ENCODE measurements around the gene CCDC106. TPM values are rescaled to one million over a fixed set of nuclear protein-coding genes. Genes with fewer than 3 reads are reported as not detected.
A peak's percentile ranks its signal among the peaks of the same experiment; 100 is the strongest.

The CCDC106 gene
- 16.0 TPM for polyA plus RNA-seq (2013, experiment 1 of 2)
- polyA plus RNA-seq (2013, experiment 2 of 2): 13.4 TPM

DNA sequence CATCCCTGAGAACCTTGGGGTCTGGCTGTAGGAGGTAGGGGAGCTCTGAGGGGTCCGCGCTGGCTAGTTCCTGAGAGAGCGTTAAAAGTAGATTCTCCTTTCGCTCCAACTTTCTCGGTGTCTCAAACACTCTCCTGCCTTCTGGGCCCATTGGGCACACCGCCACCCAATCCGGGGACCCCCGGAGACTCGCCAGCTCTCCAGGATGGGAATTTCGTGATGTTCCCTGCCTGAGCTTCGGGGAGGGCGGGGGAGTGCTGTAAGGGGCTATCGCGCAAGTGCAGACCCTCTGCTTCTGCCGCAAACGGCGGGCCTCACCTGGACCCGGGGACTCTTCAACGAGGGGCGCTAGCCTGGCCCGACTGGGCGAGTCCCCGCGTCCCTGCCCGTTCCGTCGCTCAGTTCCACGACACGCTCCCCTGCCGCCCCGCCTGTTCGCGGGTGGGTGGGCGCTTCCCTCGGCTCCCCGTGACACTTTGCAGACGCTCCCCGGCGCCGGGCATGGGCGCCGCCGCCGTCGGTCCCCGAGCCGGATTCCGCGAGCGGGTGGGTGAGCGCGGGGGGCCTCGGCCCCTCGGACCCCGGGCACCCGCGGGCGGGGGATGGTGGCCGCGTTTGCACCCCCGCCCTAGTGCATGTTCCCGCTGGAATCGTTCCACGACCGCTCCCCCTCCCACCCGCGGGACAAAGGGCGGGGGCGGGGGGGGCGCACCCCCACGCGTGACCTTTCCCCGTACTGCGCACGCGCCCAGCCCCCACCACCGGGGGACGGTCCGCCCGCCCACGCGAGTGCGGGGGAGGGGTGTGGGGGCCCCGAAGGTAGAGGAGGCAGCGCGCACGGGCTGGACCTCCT lies at the start of gene CCDC106:
CCDC106 (plus strand) TSS at position 481 of the 853 bp plus-strand sequence. CDS start 835 bp downstream, outside the sequence.
- H3K27ac ChIP-seq (ENCODE audit: low read depth, low read length, severe bottlenecking): peak within 1 kb of the TSS; percentile 64

DNA sequence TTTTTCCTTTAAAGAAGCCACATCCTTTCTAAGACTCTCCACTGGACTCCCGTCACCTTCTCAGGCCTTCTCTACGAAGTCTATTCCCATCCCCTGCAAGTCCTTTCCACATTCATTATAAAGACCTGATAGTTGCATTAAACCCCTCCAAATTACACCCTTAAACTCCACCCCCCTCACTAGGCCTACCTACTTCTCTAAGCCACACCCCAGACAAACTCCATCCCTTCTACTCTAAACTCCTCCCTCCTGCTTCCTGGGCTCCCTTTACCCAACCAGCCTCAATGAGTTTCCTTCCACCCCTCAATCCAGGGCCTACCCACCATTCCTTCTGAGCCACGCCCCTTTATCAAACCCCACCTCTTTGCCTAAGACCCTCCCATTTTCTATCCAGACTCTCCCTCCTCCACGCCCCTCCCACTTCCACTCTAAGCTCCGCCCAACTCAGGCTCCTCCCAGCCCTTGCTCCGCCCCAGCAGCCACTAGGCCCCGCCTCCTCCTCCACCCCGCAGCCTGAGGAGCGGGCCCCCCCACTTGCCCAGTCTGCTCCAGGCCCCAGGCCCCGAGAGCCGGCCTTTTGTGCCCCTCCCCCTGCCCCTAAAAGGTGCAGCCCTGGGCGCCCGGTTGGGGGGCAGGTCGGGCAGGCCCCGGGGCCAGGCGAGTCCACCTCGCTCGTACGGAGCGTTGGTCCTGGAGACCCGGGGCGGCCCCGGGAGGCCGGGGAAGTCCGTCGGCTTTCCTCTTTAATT lies 49.1 kb upstream of the CCDC106 start:
- WGBS, 2 experiments (ENCODE audit: insufficient coverage in 2 of 2): 0 to 9% methylated on average over 17 to 22 of the region's 26 CpGs
- peak overlapping the region; percentile 97 for H3K27ac ChIP-seq (ENCODE audit: low read depth, low read length, severe bottlenecking)
- peak overlapping the region; percentile 61 for H3K4me3 ChIP-seq (ENCODE audit: extremely low read depth, insufficient read depth, low read length, poor library complexity, severe bottlenecking)
- H3K36me3 ChIP-seq (ENCODE audit: control insufficient read depth, insufficient read depth, low read length): peaks cover 35% of the 10 kb centered on the region
- peaks cover 9% of the 10 kb centered on the region for H3K4me1 ChIP-seq (ENCODE audit: control insufficient read depth, insufficient read depth, low read length, poor library complexity, severe bottlenecking)
- no peaks in the 10 kb centered on the region for H3K9me3 ChIP-seq (ENCODE audit: control insufficient read depth, low read length)

More for the DNA sequence above, at the start of gene CCDC106:
- H3K4me3 ChIP-seq (ENCODE audit: extremely low read depth, insufficient read depth, low read length, poor library complexity, severe bottlenecking): peak within 1 kb of the TSS; percentile 70
- peaks cover 46% of the 10 kb centered on the region for H3K36me3 ChIP-seq (ENCODE audit: control insufficient read depth, insufficient read depth, low read length)
- peaks cover 18% of the 10 kb centered on the region for H3K4me1 ChIP-seq (ENCODE audit: control insufficient read depth, insufficient read depth, low read length, poor library complexity, severe bottlenecking)
- WGBS, 2 experiments (ENCODE audit: insufficient coverage in 2 of 2): 0 to 1% methylated on average over 36 to 53 of the region's 87 CpGs
- no peaks in the 10 kb centered on the region for H3K9me3 ChIP-seq (ENCODE audit: control insufficient read depth, low read length)

DNA sequence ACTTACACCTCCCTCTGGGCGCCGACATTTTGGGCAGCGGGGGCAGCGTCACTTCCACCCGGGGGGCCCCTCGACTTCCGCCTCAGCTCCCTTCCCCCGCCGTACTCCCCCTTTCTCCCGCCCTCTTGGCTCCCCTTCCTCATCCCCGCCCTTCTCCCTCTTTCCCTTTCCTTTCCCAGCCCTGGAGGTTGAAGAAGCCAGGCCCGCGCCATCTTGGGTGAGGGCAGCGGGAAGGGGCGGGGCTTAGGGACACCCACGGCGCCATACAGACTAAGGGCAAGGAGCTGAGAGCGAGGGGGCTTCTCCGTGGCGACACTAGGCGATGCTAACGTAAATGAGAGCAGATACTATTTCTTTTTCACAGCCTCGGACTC lies 48.6 kb upstream of the CCDC106 start, which contains the start of gene FIZ1:
FIZ1 (minus strand) TSS at position 50 of the 374 bp plus-strand sequence. CDS start 1,652 bp downstream, outside the sequence.
- WGBS, 2 experiments (ENCODE audit: insufficient coverage in 2 of 2): 1% methylated on average over 15 of the region's 23 CpGs
- Histone ChIP-seq H3K4me3 (ENCODE audit: extremely low read depth, insufficient read depth, low read length, poor library complexity, severe bottlenecking) (peak within 1 kb of the TSS; percentile 61), H3K27ac (ENCODE audit: low read depth, low read length, severe bottlenecking) (peak within 1 kb of the TSS; percentile 97), H3K36me3 (ENCODE audit: control insufficient read depth, insufficient read depth, low read length) (peaks cover 32% of the 10 kb centered on the region), H3K9me3 (ENCODE audit: control insufficient read depth, low read length) (no peaks in the 10 kb centered on the region), H3K4me1 (ENCODE audit: control insufficient read depth, insufficient read depth, low read length, poor library complexity, severe bottlenecking) (peaks cover 9% of the 10 kb centered on the region)

DNA sequence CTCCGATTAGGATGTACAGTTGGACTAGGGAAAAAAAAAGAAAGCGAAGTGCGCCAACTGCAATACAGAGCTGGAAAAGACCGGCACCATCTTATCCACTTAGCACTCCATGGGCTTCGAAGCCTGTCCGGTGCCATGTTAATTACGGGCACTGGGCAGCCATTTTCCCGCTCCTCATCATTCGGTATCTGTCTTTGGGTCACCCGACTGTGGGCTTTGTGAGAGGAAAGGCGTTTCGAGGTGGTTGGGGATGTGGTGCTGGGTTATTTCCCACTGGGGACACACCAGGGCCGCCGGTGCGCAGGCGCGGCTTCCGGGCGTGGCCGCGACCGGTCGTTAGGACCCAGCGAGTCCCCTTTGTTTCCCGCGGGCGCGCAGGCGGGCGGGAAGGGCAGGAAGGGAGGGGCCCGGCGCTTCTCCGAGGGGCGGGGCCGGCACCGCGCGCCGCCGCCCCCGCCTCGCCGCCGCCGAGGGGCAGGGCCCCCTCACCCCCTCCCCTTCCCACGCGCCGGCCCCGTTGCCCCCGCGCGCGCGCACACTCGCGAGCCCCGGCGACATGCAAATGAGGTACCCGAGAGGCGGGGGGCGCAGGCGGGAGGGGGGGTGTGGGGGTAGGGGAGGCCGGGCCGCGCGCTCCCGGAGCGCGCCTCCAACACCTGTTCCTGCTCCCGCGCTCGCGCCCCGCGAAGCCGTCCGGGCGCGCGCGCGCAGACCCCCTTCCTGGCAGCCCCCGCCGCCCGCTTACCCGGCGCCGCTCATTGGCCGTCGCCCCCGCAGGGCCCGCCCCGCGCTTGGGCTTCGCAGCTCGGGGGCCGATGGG lies 48.0 kb upstream of the CCDC106 start, which contains the start of gene ZNF524:
ZNF524 (plus strand) TSS at position 447 of the 820 bp plus-strand sequence. CDS start 1,825 bp downstream, outside the sequence.
- WGBS, 2 experiments (ENCODE audit: insufficient coverage in 2 of 2): 0% methylated on average over 36 to 38 of the region's 97 CpGs
- Histone ChIP-seq H3K36me3 (ENCODE audit: control insufficient read depth, insufficient read depth, low read length) (peaks cover 26% of the 10 kb centered on the region), H3K27ac (ENCODE audit: low read depth, low read length, severe bottlenecking) (peak within 1 kb of the TSS; percentile 97), H3K4me1 (ENCODE audit: control insufficient read depth, insufficient read depth, low read length, poor library complexity, severe bottlenecking) (peaks cover 9% of the 10 kb centered on the region), H3K9me3 (ENCODE audit: control insufficient read depth, low read length) (no peaks in the 10 kb centered on the region), H3K4me3 (ENCODE audit: extremely low read depth, insufficient read depth, low read length, poor library complexity, severe bottlenecking) (peak within 1 kb of the TSS; percentile 61)

DNA sequence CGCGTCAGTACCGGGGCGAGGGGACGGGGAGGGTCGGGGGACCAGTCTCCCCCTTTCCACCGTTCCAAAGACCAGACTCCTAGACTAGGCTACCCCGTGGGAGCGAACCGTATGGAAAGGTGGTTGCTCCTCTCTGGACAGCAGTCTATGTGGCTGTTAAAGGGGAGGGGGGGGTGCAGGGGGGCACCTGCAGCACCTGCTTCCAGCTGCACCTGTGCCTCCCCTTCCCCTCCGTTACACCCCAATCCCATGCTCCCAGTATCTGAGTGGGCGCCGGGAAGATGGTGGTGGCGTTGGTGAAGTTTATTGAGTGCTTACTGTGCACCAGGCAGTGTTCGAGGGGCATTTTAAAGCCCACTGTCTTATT lies 47.4 kb upstream of the CCDC106 start:
- Histone ChIP-seq H3K4me1 (ENCODE audit: control insufficient read depth, insufficient read depth, low read length, poor library complexity, severe bottlenecking) (peaks cover 9% of the 10 kb centered on the region), H3K9me3 (ENCODE audit: control insufficient read depth, low read length) (no peaks in the 10 kb centered on the region), H3K36me3 (ENCODE audit: control insufficient read depth, insufficient read depth, low read length) (peaks cover 21% of the 10 kb centered on the region), H3K4me3 (ENCODE audit: extremely low read depth, insufficient read depth, low read length, poor library complexity, severe bottlenecking) (peak overlapping the region; percentile 61), H3K27ac (ENCODE audit: low read depth, low read length, severe bottlenecking) (peak overlapping the region; percentile 97)
- 14 to 83% methylated on average over 1 to 7 of the region's 15 CpGs for WGBS, 2 experiments (ENCODE audit: insufficient coverage in 2 of 2)

DNA sequence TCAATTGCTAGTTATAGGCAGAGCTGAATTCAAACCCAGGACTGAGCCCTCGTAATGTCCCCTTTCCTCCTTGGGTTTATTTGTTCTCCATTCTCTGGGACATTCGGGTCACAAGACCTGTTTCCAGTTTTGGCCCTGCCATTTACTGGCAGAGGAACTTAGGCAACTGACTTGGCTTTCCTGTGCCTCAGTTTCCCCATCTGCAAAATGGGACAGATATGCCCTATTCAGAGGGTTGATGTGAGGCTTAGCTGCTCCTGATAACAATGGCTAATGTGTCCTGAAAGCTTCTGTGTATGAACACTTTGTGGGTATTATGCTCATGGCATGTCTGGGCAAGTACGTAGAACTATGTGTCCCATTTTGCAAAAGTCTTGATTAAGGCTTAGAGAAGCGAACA lies 46.9 kb upstream of the CCDC106 start:
- H3K36me3 ChIP-seq (ENCODE audit: control insufficient read depth, insufficient read depth, low read length): peaks cover 16% of the 10 kb centered on the region
- peak overlapping the region; percentile 61 for H3K4me3 ChIP-seq (ENCODE audit: extremely low read depth, insufficient read depth, low read length, poor library complexity, severe bottlenecking)
- H3K4me1 ChIP-seq (ENCODE audit: control insufficient read depth, insufficient read depth, low read length, poor library complexity, severe bottlenecking): peaks cover 9% of the 10 kb centered on the region
- WGBS, 2 experiments (ENCODE audit: insufficient coverage in 2 of 2): 90 to 97% methylated on average over 4 of the region's 4 CpGs
- no peaks in the 10 kb centered on the region for H3K9me3 ChIP-seq (ENCODE audit: control insufficient read depth, low read length)
- peak overlapping the region; percentile 97 for H3K27ac ChIP-seq (ENCODE audit: low read depth, low read length, severe bottlenecking)

DNA sequence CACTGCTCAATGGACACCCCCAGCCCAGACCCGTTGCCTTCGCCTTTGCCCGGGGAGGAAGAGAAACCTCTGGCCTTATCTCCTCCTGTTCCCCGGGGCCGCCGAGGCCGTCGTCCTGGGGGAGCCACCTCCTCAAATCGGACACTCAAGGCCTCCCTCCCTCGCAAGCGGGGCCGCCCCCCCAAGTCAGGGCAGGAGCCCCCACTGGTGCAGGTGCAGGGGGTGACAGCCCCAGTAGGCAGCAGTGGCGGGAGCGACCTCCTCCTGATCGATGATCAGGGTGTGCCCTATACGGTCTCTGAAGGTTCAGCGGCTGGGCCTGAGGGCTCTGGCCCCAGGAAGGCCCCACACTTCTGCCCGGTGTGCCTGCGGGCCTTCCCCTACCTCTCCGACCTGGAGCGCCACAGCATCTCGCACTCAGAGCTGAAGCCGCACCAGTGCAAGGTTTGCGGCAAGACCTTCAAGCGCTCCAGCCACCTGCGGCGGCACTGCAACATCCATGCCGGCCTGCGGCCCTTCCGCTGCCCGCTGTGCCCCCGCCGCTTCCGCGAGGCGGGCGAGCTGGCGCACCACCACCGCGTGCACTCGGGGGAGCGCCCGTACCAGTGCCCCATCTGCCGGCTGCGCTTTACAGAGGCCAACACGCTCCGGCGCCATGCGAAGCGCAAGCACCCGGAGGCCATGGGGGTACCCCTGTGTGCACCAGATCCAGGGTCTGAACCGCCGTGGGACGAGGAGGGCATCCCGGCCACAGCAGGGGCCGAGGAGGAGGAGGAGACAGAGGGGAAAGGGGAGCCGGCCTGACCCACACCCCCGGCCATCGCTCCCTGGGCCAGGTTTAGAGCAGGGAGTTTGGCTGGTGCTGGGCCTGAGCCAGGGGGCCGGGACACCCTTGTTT lies 45.7 kb upstream of the CCDC106 start:
- H3K9me3 ChIP-seq (ENCODE audit: control insufficient read depth, low read length): no peaks in the 10 kb centered on the region
- 97% methylated on average over 45 to 57 of the region's 60 CpGs for WGBS, 2 experiments (ENCODE audit: insufficient coverage in 2 of 2)
- H3K36me3 ChIP-seq (ENCODE audit: control insufficient read depth, insufficient read depth, low read length): peaks cover 14% of the 10 kb centered on the region
- H3K4me1 ChIP-seq (ENCODE audit: control insufficient read depth, insufficient read depth, low read length, poor library complexity, severe bottlenecking): peaks cover 12% of the 10 kb centered on the region
- no peak overlapping the region for H3K27ac ChIP-seq (ENCODE audit: low read depth, low read length, severe bottlenecking)
- H3K4me3 ChIP-seq (ENCODE audit: extremely low read depth, insufficient read depth, low read length, poor library complexity, severe bottlenecking): no peak overlapping the region

DNA sequence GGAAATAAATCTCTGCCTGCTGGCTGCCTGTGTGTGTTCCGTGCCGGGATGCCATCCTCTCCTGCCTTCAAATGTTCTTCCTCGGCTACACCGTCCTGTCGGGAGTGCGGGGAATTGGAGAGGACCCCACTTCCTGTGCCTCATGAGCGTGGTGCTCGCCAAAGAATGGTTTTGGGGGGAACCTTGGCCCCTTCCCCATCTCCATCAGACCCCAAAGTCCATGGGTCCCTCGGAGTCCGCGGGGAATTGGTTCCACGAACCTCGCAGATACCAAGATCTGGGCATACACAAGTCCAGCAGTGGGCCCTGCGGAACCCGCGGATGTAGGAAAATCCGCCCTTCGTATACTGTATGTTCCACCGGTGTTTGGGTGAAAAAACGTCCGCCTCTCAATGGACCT lies 44.9 kb upstream of the CCDC106 start:
- no peak overlapping the region for H3K4me3 ChIP-seq (ENCODE audit: extremely low read depth, insufficient read depth, low read length, poor library complexity, severe bottlenecking)
- peaks cover 19% of the 10 kb centered on the region for H3K36me3 ChIP-seq (ENCODE audit: control insufficient read depth, insufficient read depth, low read length)
- no peak overlapping the region for H3K27ac ChIP-seq (ENCODE audit: low read depth, low read length, severe bottlenecking)
- 93 to 96% methylated on average over 21 of the region's 21 CpGs for WGBS, 2 experiments (ENCODE audit: insufficient coverage in 2 of 2)
- no peaks in the 10 kb centered on the region for H3K9me3 ChIP-seq (ENCODE audit: control insufficient read depth, low read length)
- peaks cover 12% of the 10 kb centered on the region for H3K4me1 ChIP-seq (ENCODE audit: control insufficient read depth, insufficient read depth, low read length, poor library complexity, severe bottlenecking)

DNA sequence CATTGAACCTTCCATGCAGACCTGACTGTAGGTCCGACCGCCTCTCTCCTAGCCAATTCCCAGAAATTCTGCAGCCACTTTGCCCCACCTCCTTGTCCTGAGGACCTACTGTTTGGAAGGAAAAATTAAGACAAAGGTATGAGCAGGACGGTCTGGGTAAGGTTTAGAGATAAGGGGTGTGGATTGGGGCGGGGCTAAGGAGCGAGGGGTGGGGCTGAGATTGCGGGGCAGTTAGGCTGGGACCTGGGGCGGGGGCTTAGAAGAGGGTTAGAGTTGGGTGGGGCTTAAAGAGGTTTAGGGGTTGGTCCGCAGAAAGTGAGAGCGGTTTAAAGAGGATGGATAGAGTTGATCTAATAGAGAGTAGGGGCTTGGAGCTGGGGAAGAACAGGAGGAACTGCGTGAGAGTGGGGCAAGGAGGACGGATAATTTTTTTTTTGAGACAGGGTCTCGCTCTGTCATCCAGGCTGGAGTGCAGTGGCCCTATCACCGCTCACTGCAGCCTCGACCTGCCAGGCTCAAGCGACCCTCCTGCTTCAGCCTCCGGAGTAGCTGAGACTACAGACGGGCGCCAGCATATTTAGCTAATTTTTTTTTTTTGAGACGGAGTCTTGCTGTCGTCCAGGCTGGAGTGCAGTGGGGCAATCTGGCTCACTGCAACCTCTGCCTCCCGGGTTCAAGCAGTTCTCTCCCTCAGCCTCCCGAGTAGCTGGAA lies 44.3 kb upstream of the CCDC106 start:
- peaks cover 21% of the 10 kb centered on the region for H3K36me3 ChIP-seq (ENCODE audit: control insufficient read depth, insufficient read depth, low read length)
- H3K9me3 ChIP-seq (ENCODE audit: control insufficient read depth, low read length): no peaks in the 10 kb centered on the region
- peak overlapping the region; percentile 94 for H3K27ac ChIP-seq (ENCODE audit: low read depth, low read length, severe bottlenecking)
- peaks cover 12% of the 10 kb centered on the region for H3K4me1 ChIP-seq (ENCODE audit: control insufficient read depth, insufficient read depth, low read length, poor library complexity, severe bottlenecking)
- WGBS, 2 experiments (ENCODE audit: insufficient coverage in 2 of 2): 91 to 94% methylated on average over 21 to 22 of the region's 22 CpGs
- H3K4me3 ChIP-seq (ENCODE audit: extremely low read depth, insufficient read depth, low read length, poor library complexity, severe bottlenecking): peak overlapping the region; percentile 89
